ENCODE measurements around the gene KCNQ1.

KCNQ1 gene

DNA sequence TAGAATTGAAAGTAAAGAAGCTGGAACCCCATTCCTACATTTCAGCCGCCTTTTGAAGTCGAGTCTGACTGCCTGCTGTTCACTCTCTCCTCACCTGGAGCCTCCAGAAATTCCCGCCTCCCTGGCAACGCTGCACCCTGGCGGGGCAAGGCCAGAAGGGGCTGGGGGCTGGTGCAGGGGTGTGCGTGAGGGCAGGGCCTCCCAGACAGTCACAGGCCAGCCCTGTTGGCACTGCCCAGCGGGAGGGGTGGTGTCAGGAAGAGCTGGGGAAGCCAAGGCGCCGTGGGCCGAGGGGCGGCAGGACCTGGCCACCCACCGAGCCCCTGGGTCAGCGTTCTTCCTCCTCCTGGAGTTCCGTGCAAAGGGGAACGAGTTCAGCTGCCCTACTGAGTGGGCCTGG is 131.7 kb downstream of the KCNQ1 start:
- H3K27ac ChIP-seq (ENCODE audit: low read depth, low read length): no peak overlapping the region
- no peak overlapping the region for H3K4me3 ChIP-seq (ENCODE audit: insufficient read depth, low read length, poor library complexity, severe bottlenecking)
- H2AFZ ChIP-seq (ENCODE audit: low read depth, low read length, severe bottlenecking): no peak overlapping the region
- no peaks in the 10 kb centered on the region for H3K27me3 ChIP-seq (ENCODE audit: low read length)
- no peaks in the 10 kb centered on the region for H3K9me3 ChIP-seq (ENCODE audit: insufficient read depth, low read length)
- H3K9me2 ChIP-seq (replicated peaks; ENCODE audit: insufficient read depth, low read length): no peaks in the 10 kb centered on the region
- H3K9ac ChIP-seq (ENCODE audit: low read length): no peak overlapping the region
- TF ChIP-seq, protein P1, sequence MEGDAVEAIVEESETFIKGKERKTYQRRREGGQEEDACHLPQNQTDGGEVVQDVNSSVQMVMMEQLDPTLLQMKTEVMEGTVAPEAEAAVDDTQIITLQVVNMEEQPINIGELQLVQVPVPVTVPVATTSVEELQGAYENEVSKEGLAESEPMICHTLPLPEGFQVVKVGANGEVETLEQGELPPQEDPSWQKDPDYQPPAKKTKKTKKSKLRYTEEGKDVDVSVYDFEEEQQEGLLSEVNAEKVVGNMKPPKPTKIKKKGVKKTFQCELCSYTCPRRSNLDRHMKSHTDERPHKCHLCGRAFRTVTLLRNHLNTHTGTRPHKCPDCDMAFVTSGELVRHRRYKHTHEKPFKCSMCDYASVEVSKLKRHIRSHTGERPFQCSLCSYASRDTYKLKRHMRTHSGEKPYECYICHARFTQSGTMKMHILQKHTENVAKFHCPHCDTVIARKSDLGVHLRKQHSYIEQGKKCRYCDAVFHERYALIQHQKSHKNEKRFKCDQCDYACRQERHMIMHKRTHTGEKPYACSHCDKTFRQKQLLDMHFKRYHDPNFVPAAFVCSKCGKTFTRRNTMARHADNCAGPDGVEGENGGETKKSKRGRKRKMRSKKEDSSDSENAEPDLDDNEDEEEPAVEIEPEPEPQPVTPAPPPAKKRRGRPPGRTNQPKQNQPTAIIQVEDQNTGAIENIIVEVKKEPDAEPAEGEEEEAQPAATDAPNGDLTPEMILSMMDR (IDR thresholded peaks at IDR 0.05; ENCODE audit: insufficient read depth, low read length, poor library complexity, severe bottlenecking): no peak
- TF ChIP-seq EZH2phosphoT487 (conservative IDR thresholded peaks at IDR 0.05; ENCODE audit: low read length): no peak
- H3K36me3 ChIP-seq (ENCODE audit: low read length): no peaks in the 10 kb centered on the region
- no peak overlapping the region for H3K4me2 ChIP-seq (ENCODE audit: low read depth, low read length, poor library complexity, severe bottlenecking)
- H4K20me1 ChIP-seq (ENCODE audit: low read depth, low read length): no peaks in the 10 kb centered on the region
- no peaks in the 10 kb centered on the region for H3F3A ChIP-seq (ENCODE audit: insufficient read depth)
- no peaks in the 10 kb centered on the region for H3K79me2 ChIP-seq (ENCODE audit: insufficient read depth, low read length)

DNA sequence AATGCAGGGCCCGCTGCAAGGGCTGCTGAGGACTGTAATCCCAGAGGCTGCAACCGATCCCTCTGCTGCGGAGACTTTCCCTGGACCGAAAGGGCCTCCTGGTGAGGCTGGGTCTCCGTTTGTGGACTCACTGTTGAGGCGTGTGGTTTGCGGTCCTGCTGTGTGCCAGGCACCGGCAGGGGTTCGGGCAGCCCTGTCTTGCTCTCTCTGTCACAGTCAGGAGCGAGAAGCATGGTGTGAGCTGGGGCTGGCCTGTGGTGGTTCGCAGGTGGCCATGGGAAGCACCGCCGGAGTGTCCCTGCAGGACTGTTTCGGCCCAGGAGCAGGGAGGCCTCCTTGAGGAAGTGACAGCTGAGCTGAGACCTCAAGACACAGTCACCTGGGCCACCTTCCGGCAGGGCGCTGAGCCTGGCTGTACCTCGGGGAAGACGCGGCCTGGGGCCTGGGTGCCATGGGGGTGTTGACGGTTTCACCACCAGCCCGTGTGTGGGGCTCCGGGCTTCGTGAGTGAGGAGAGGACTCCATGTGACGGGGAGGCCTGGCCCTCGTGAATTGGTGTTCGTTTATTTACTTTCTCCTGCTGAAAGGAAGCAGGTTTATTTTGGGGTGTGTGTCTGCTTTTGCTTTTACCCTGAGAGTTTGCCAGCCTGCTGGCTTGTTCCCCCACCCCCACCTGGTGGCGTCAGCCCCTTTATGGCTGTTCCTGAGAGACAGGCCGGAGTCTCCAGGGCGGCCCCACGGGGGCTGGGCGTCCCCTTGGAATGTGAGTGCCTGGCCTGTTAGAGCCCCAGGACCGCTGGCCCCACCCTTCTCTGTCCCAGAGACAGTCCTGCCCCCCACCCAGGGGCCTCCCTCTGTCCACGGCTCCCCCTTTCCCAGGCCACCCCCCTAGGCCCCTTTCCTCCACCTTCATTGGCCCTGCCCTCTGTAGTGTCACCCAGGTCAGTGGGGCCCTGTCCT is 132.5 kb downstream of the KCNQ1 start:
- H3K9ac ChIP-seq (ENCODE audit: low read length): no peak overlapping the region
- no peaks in the 10 kb centered on the region for H3K9me3 ChIP-seq (ENCODE audit: insufficient read depth, low read length)
- H4K20me1 ChIP-seq (ENCODE audit: low read depth, low read length): no peaks in the 10 kb centered on the region
- H3K79me2 ChIP-seq (ENCODE audit: insufficient read depth, low read length): no peaks in the 10 kb centered on the region
- no peaks in the 10 kb centered on the region for H3K36me3 ChIP-seq (ENCODE audit: low read length)
- no peaks in the 10 kb centered on the region for H3K9me2 ChIP-seq (replicated peaks; ENCODE audit: insufficient read depth, low read length)
- H3K27ac ChIP-seq (ENCODE audit: low read depth, low read length): no peak overlapping the region
- H3F3A ChIP-seq (ENCODE audit: insufficient read depth): no peaks in the 10 kb centered on the region
- H3K4me3 ChIP-seq (ENCODE audit: insufficient read depth, low read length, poor library complexity, severe bottlenecking): no peak overlapping the region
- H3K27me3 ChIP-seq (ENCODE audit: low read length): no peaks in the 10 kb centered on the region
- no peak for TF ChIP-seq EZH2phosphoT487 (conservative IDR thresholded peaks at IDR 0.05; ENCODE audit: low read length)
- TF ChIP-seq, protein P1 (IDR thresholded peaks at IDR 0.05; ENCODE audit: insufficient read depth, low read length, poor library complexity, severe bottlenecking): no peak
- H2AFZ ChIP-seq (ENCODE audit: low read depth, low read length, severe bottlenecking): no peak overlapping the region
- no peak overlapping the region for H3K4me2 ChIP-seq (ENCODE audit: low read depth, low read length, poor library complexity, severe bottlenecking)

DNA sequence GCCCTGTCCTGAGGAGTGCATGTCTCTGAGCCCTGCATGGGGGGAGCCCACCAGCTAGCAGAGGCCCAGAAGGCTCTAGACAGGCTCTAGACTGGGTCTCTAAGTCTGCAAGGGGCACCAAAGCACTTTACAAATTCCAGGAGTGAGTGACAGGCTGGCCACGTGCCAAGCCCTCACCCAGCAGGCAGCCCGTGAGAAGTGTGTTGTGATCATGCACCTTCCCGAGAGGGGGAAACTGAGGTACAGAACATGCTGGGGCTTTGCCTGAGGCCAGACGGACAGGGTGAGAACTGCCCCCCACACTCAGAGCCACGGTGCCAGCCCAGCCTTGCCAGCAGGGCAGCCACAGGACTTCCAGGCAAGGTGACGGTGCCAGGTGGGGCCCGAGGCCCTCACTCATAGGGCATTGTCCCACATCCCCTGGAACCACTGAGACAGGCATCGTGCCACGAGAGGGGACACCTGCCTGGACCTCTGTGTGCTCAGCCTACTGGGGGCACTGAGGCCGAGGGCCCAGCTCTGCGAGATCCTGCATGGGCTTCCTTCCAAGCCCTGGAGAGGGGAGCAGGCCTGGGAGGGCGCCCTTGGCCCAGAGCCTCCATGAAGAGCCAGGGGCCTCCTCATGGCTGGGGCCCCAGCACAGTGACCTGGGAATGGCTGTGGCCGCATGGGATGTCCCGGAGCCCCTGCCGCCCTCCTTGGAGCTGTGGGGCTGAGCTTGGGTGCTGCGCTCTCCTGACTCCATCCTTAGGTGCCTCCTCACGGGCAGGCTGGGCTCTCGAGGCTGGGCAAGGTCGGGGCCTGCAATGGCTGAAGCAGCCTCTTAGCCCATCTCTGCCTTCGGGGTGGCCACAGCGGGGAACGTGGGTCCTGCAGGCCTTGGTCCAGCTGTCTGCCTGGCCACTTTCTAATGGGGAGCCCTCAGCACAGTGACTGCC is 133.5 kb downstream of the KCNQ1 start:
- Histone ChIP-seq H3K79me2 (ENCODE audit: insufficient read depth, low read length) (no peaks in the 10 kb centered on the region), H3K9me2 (replicated peaks; ENCODE audit: insufficient read depth, low read length) (no peaks in the 10 kb centered on the region), H3K9ac (ENCODE audit: low read length) (no peak overlapping the region), H2AFZ (ENCODE audit: low read depth, low read length, severe bottlenecking) (no peak overlapping the region), H3K9me3 (ENCODE audit: insufficient read depth, low read length) (no peaks in the 10 kb centered on the region), H3F3A (ENCODE audit: insufficient read depth) (no peaks in the 10 kb centered on the region), H3K4me2 (ENCODE audit: low read depth, low read length, poor library complexity, severe bottlenecking) (no peak overlapping the region), H3K27ac (ENCODE audit: low read depth, low read length) (no peak overlapping the region), H3K4me3 (ENCODE audit: insufficient read depth, low read length, poor library complexity, severe bottlenecking) (no peak overlapping the region), H3K36me3 (ENCODE audit: low read length) (no peaks in the 10 kb centered on the region), H3K27me3 (ENCODE audit: low read length) (no peaks in the 10 kb centered on the region), H4K20me1 (ENCODE audit: low read depth, low read length) (no peaks in the 10 kb centered on the region)
- TF ChIP-seq, protein P1 (IDR thresholded peaks at IDR 0.05; ENCODE audit: insufficient read depth, low read length, poor library complexity, severe bottlenecking): no peak
- no peak for TF ChIP-seq EZH2phosphoT487 (conservative IDR thresholded peaks at IDR 0.05; ENCODE audit: low read length)
